ENCODE data around the gene HMGCR. TPM values are rescaled to one million over a fixed set of nuclear protein-coding genes. Genes with fewer than 3 reads are reported as not detected.

HMGCR gene
- total and polyA plus RNA-seq, 2 of the 8 experiments (the other 6 are each of a cell fraction or from before 2014, with no cell fraction given), result 45.8 to 199 TPM

DNA sequence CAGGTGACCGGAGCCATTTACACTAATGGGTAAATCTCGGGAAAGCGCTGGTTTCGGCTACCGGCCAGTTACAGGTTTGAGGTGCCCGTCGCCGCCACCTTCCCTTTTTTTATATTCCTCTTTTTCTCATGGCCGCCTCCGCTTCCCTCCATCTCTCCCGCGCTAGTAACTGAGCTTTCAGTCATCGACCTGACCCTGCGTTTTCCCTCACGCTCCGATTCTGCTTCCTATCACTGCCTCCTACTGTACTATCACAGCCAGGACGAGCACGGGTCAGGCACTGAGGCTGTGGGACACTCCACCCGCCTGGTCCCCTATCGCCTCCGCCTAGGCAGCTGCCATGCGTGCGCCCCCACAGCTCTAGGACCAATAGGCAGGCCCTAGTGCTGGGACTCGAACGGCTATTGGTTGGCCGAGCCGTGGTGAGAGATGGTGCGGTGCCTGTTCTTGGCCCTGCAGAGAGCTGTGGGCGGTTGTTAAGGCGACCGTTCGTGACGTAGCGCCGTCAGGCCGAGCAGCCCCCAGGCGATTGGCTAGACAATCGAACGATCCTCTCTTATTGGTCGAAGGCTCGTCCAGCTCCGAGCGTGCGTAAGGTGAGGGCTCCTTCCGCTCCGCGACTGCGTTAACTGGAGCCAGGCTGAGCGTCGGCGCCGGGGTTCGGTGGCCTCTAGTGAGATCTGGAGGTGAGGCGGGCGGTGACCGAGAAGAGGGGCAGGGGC, at the start of gene HMGCR (continued):
- 0 out of 2 replicates have a peak, but pooled peaks have one; percentile 23 for TF ChIP-seq TEAD4 (IDR thresholded peaks at IDR 0.05; ENCODE audit: low read depth, low read length)
- peak; percentile 34; the same call in 1 of the 2 replicates for TF ChIP-seq CHD1 (IDR thresholded peaks at IDR 0.05; ENCODE audit: low read depth, low read length)
- TF ChIP-seq TAF1 (IDR thresholded peaks at IDR 0.05; ENCODE audit: low read depth, low read length), result peak; percentile 92
- TF ChIP-seq CTBP2 (IDR thresholded peaks at IDR 0.05; ENCODE audit: borderline replicate concordance, insufficient read depth, insufficient read length, low read length), result no peak
- TF ChIP-seq GABPA (IDR thresholded peaks at IDR 0.05; ENCODE audit: borderline replicate concordance, insufficient read depth, low read length), result no peak
- TF ChIP-seq KDM5A (IDR thresholded peaks at IDR 0.05; ENCODE audit: low read length), result no peak; the same call in 1 of the 2 replicates
- 0 out of 2 replicates have a peak, but pooled peaks have one; percentile 12 for TF ChIP-seq USF2 (IDR thresholded peaks at IDR 0.05; ENCODE audit: low read length)
- peak; percentile 36; the same call in 1 of the 2 replicates for TF ChIP-seq BACH1 (IDR thresholded peaks at IDR 0.05; ENCODE audit: low read length)
- no peak for TF ChIP-seq TCF12 (IDR thresholded peaks at IDR 0.05; ENCODE audit: low read depth, low read length)
- TF ChIP-seq CBX8 (IDR thresholded peaks at IDR 0.05; ENCODE audit: borderline replicate concordance, low read depth, low read length), result no peak
- peak; percentile 59 for TF ChIP-seq JUND (IDR thresholded peaks at IDR 0.05; ENCODE audit: low read length)
- TF ChIP-seq, protein P1, sequence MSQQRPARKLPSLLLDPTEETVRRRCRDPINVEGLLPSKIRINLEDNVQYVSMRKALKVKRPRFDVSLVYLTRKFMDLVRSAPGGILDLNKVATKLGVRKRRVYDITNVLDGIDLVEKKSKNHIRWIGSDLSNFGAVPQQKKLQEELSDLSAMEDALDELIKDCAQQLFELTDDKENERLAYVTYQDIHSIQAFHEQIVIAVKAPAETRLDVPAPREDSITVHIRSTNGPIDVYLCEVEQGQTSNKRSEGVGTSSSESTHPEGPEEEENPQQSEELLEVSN (IDR thresholded peaks at IDR 0.05), result peak; percentile 89
- TF ChIP-seq FOSL1 (IDR thresholded peaks at IDR 0.05; ENCODE audit: insufficient read depth, low read depth, low read length), result no peak
